PC-3 (cell line): ENCODE data around the gene ESRP2. TPM values are rescaled to one million over a fixed set of nuclear protein-coding genes. Genes with fewer than 3 reads are reported as not detected.

ENCODE experiments used
- ATAC-seq: fragments of 200-7000 bp; cut with Tn5 transposase; 2 replicates; pipeline ENCODE4 v1.9.1; 2020; ENCODE audit warnings: mild to moderate bottlenecking, moderate library complexity
- BruUV-seq: library from RNA; stranded (reverse); fragments of 400-500 nt; replicated peaks from 2 replicates; lab custom pipeline; 2021; lab: Mats Ljungman, UMichigan
- CTCF ChIA-PET: fragments of 300-600 bp; sonication (Branson Sonifier 250); formaldehyde crosslinking; loops from one replicate; lab custom pipeline; 2022; ENCODE audit warnings: antibody characterized with exemption; lab: Charles Lee
- POLR2A ChIA-PET: fragments of 300-600 bp; sonication (Branson Sonifier 250); formaldehyde crosslinking; loops from one replicate; lab custom pipeline; 2022; ENCODE audit warnings: antibody characterized with exemption; ENCODE audit not compliant: unreplicated experiment; lab: Charles Lee
- DNase-seq: peaks from one replicate; pipeline ENCODE4 v3.0.0-alpha.2; 2015
- H2AFZ ChIP-seq: fragments of 300-600 bp; sonication (generic); 2 replicates; pipeline ENCODE4 v1.6.0; 2016; ENCODE audit warnings: antibody characterized with exemption, low read length
- H3F3A ChIP-seq: fragments of 300-600 bp; sonication (generic); one replicate; pipeline ENCODE4 v1.6.0; 2017; ENCODE audit warnings: antibody characterized with exemption, low read length, control low read depth, mild to moderate bottlenecking; ENCODE audit not compliant: unreplicated experiment
- H3K27ac ChIP-seq: fragments of 300-600 bp; sonication (generic); 2 replicates; pipeline ENCODE4 v1.5.1; 2016; ENCODE audit warnings: mild to moderate bottlenecking, low read length
- H3K27me3 ChIP-seq: fragments of 300-600 bp; sonication (generic); 2 replicates; pipeline ENCODE4 v1.6.1; 2016; ENCODE audit warnings: low read length, mixed read lengths
- H3K36me3 ChIP-seq: fragments of 300-600 bp; sonication (generic); 2 replicates; pipeline ENCODE4 v1.6.1; 2016; ENCODE audit warnings: low read depth, mixed run types, low read length, mixed read lengths
- H3K4me1 ChIP-seq: fragments of 300-600 bp; sonication (generic); 2 replicates; pipeline ENCODE4 v1.5.1; 2016; ENCODE audit warnings: low read length; ENCODE audit not compliant: insufficient read depth
- H3K4me2 ChIP-seq: fragments of 300-600 bp; sonication (generic); 2 replicates; pipeline ENCODE4 v1.6.0; 2016; ENCODE audit warnings: low read length
- H3K4me3 ChIP-seq: fragments of 300-600 bp; sonication (generic); 2 replicates; pipeline ENCODE4 v1.5.1; 2016; ENCODE audit warnings: mild to moderate bottlenecking, low read length, mixed read lengths
- H3K79me2 ChIP-seq: fragments of 300-600 bp; sonication (generic); 2 replicates; pipeline ENCODE4 v1.6.1; 2017; ENCODE audit warnings: low read length, mixed read lengths
- H3K9ac ChIP-seq: fragments of 300-600 bp; sonication (generic); 2 replicates; pipeline ENCODE4 v1.6.0; 2016; ENCODE audit warnings: mild to moderate bottlenecking, low read length
- H3K9me2 ChIP-seq: fragments of 300-600 bp; sonication (generic); replicated peaks from 2 replicates; pipeline ENCODE4 v1.6.1; 2016; ENCODE audit warnings: mixed run types, low read length, mixed read lengths
- H3K9me3 ChIP-seq: fragments of 300-600 bp; sonication (generic); 2 replicates; pipeline ENCODE4 v1.6.1; 2016; ENCODE audit warnings: low read length, mixed read lengths
- H4K20me1 ChIP-seq: fragments of 300-600 bp; sonication (generic); 2 replicates; pipeline ENCODE4 v1.6.1; 2016; ENCODE audit warnings: low read length, mixed read lengths
- CTCF ChIP-seq: fragments of 300-600 bp; sonication (generic); conservative IDR thresholded peaks from 2 replicates; pipeline ENCODE4 v1.5.1; 2017; ENCODE audit warnings: antibody characterized with exemption, low read depth, mild to moderate bottlenecking, low read length
- EZH2 ChIP-seq: fragments of 300-600 bp; sonication (generic); IDR thresholded peaks from one replicate; pipeline ENCODE4 v1.6.1; 2017; ENCODE audit warnings: antibody characterized with exemption, mild to moderate bottlenecking, low read length; ENCODE audit not compliant: unreplicated experiment
- EZH2phosphoT487 ChIP-seq: fragments of 300-600 bp; sonication (generic); IDR thresholded peaks from 2 replicates; pipeline ENCODE4 v1.6.1; 2018; ENCODE audit warnings: mild to moderate bottlenecking, antibody characterized with exemption, low read length, borderline replicate concordance
- intact Hi-C: fragments of 100-400 bp; cut with micrococcal nuclease; formaldehyde crosslinking; loops from 2 replicates; pipeline ENCODE4 v1.9.0; 2023
- total RNA-seq: library from RNA; depleted of rRNA; stranded (reverse); fragments of >200 nt; gene quantifications from 2 replicates; pipeline ENCODE4 v1.2.3, GENCODE V29; 2014

Gene ESRP2
- total RNA-seq, 1 experiment from 2014 or later, result 46.9 TPM

GRCh38 chr16:68257906-68258800 is 22.2 kb upstream of the ESRP2 start:
- Histone ChIP-seq H3K9me3 (no peaks in the 10 kb centered on the region), H3K4me1 (peaks cover 18% of the 10 kb centered on the region), H3K27ac (peak overlapping the region; percentile 83), H3K36me3 (no peaks in the 10 kb centered on the region; the same call in none of the 2 replicates), H4K20me1 (no peaks in the 10 kb centered on the region), H3K4me3 (no peak overlapping the region), H3F3A (peaks cover 4% of the 10 kb centered on the region), H2AFZ (no peak overlapping the region), H3K9me2 (no peaks in the 10 kb centered on the region), H3K4me2 (peak overlapping the region; percentile 44), H3K27me3 (no peaks in the 10 kb centered on the region), H3K79me2 (no peaks in the 10 kb centered on the region), H3K9ac (peak overlapping the region; percentile 40)
- ATAC-seq (peak; percentile 93), DNase-seq (peak; percentile 80)
- ChIA-PET CTCF (interaction anchor here (0.5 to 0.9 kb wide), 2 partner anchors 61 to 131 kb away, joined by 3 to 4 read pairs; no protein-coding TSS in a partner anchor), POLR2A (no interaction called here)
- TF ChIP-seq CTCF (no peak), EZH2phosphoT487 (no peak), EZH2 (no peak)
- intact Hi-C loops, result no loop called here
- no TSS peak for BruUV-seq

GRCh38 chr16:68257251-68257905 is 21.5 kb upstream of the ESRP2 start:
- DNase-seq (peak; percentile 22), ATAC-seq (peak; percentile 4)
- intact Hi-C loops, result no loop called here
- H4K20me1 ChIP-seq, result no peaks in the 10 kb centered on the region
- H3K79me2 ChIP-seq, result no peaks in the 10 kb centered on the region
- no TSS peak for BruUV-seq
- no peaks in the 10 kb centered on the region for H3K9me2 ChIP-seq
- peak overlapping the region; percentile 83 for H3K27ac ChIP-seq
- no peak overlapping the region for H2AFZ ChIP-seq
- peaks cover 18% of the 10 kb centered on the region for H3K4me1 ChIP-seq
- H3K36me3 ChIP-seq, result no peaks in the 10 kb centered on the region; the same call in none of the 2 replicates
- H3K27me3 ChIP-seq, result no peaks in the 10 kb centered on the region
- H3K4me3 ChIP-seq, result no peak overlapping the region
- ChIA-PET CTCF (interaction anchor here (0.5 to 0.9 kb wide), 2 partner anchors 62 to 130 kb away, joined by 3 to 4 read pairs; no protein-coding TSS in a partner anchor), POLR2A (interaction anchor here (0.6 kb wide), 1 partner anchor 186 kb away, joined by 5 read pairs; no protein-coding TSS in a partner anchor)
- H3K9ac ChIP-seq, result peak overlapping the region; percentile 40
- TF ChIP-seq EZH2, result no peak
- no peak for TF ChIP-seq CTCF
- TF ChIP-seq EZH2phosphoT487, result no peak
- no peaks in the 10 kb centered on the region for H3K9me3 ChIP-seq
- H3K4me2 ChIP-seq, result peak overlapping the region; percentile 44
- peaks cover 4% of the 10 kb centered on the region for H3F3A ChIP-seq
